Lower leg skin (tissue), 4 donors: ENCODE data around the gene WDR38. TPM values are rescaled to one million over a fixed set of nuclear protein-coding genes. Genes with fewer than 3 reads are reported as not detected.

Source experiments
- DNase-seq, 2 donors: peaks; one replicate each; pipeline ENCODE4 v3.0.0-alpha.2; 2019; ENCODE audit warnings: low spot score in 2 of 2
- H3K4me3 ChIP-seq: fragments of 200-600 bp; sonication (generic); 2 replicates; pipeline ENCODE4 v1.5.1; 2017; ENCODE audit warnings: mild to moderate bottlenecking, low read depth; ENCODE audit not compliant: poor library complexity, severe bottlenecking
- POLR2A ChIP-seq, 2 donors: fragments of 450-650 bp; IDR thresholded peaks; one replicate each; pipeline ENCODE4 v1.6.1; 2016 to 2017; ENCODE audit warnings: antibody characterized with exemption in 2 of 2, mild to moderate bottlenecking in 1 of 2, moderate library complexity in 1 of 2
- WGBS, 2 donors: methylation state at CpG; one replicate each; pipeline ENCODE4 v1.1.5; 2018; 5-methylcytosine and 5-hydroxymethylcytosine counted together
- intact Hi-C: fragments of 100-400 bp; cut with DNase I; formaldehyde crosslinking; loops from one replicate; pipeline ENCODE4 v1.15.0; 2023; ENCODE audit warnings: low total_unique reads
- total RNA-seq, 4 donors: library from RNA; depleted of rRNA; stranded (reverse); fragments of >200 nt; gene quantifications; one replicate each; pipeline ENCODE4 v1.1.0, GENCODE V29; 2016
- TF ChIP-seq, protein P1 (sequence below), 3 donors: fragments of 450-650 bp; IDR thresholded peaks; one replicate each; pipeline ENCODE4 v1.5.1; 2016; ENCODE audit warnings: antibody characterized with exemption in 3 of 3, mild to moderate bottlenecking in 3 of 3, moderate library complexity in 2 of 3

WDR38 gene
- total RNA-seq, 4 donors from 2014 or later, result not detected

- DNase-seq, result no peak
- TF ChIP-seq, protein P1, sequence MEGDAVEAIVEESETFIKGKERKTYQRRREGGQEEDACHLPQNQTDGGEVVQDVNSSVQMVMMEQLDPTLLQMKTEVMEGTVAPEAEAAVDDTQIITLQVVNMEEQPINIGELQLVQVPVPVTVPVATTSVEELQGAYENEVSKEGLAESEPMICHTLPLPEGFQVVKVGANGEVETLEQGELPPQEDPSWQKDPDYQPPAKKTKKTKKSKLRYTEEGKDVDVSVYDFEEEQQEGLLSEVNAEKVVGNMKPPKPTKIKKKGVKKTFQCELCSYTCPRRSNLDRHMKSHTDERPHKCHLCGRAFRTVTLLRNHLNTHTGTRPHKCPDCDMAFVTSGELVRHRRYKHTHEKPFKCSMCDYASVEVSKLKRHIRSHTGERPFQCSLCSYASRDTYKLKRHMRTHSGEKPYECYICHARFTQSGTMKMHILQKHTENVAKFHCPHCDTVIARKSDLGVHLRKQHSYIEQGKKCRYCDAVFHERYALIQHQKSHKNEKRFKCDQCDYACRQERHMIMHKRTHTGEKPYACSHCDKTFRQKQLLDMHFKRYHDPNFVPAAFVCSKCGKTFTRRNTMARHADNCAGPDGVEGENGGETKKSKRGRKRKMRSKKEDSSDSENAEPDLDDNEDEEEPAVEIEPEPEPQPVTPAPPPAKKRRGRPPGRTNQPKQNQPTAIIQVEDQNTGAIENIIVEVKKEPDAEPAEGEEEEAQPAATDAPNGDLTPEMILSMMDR (IDR thresholded peaks at IDR 0.05), result no peak
- TF ChIP-seq POLR2A (IDR thresholded peaks at IDR 0.05), result no peak
- intact Hi-C loops, result no loop called here
- 57 to 65% methylated on average over 9 of the region's 9 CpGs for WGBS, 2 donors
- H3K4me3 ChIP-seq, result no peak overlapping the region
These were observed 27.2 kb downstream of the WDR38 start for GRCh38 chr9:124880501-124880900.

DNA sequence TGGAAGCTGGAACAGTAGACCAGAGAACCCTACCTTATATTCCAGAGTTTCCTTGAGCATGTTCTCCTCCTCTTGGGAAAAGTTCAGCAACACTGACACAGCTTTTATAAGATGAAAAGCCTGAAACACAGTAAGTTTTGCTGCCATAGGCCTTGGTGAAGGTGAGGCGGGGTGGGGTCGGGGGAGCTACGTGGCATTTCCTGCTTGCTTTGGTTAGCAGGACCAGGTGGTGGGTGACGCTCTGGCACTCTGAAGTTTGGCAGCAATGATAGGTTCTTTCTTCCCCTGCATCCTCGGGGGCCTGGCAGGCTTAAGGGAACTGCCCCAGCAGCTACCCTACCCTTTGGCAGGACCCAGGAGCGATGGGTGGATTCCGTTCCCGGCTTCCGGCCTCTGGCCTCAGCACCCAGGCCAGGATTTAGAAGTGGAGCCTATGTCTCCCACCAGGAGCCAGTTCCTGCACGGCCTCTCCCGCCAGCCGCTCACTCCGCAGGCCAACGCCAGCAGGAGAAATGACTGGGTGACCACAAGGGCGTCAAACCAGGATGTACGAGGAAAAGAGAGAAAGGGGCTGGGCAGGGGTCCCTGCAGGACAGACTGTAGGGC lies 28.0 kb downstream of the WDR38 start:
- TF ChIP-seq, protein P1 (IDR thresholded peaks at IDR 0.05), result no peak
- no peak for TF ChIP-seq POLR2A (IDR thresholded peaks at IDR 0.05)
- intact Hi-C loops, result no loop called here
- DNase-seq, result no peak
- 93 to 95% methylated on average over 12 to 16 of the region's 16 CpGs for WGBS, 2 donors
- H3K4me3 ChIP-seq, result no peak overlapping the region

GRCh38 chr9:124882231-124882630 lies 29.0 kb downstream of the WDR38 start:
- DNase-seq, result no peak
- WGBS, 2 donors, result 71 to 82% methylated on average over 9 to 13 of the region's 13 CpGs
- H3K4me3 ChIP-seq, result no peak overlapping the region
- intact Hi-C loops, result no loop called here
- TF ChIP-seq, protein P1 (IDR thresholded peaks at IDR 0.05), result no peak
- no peak for TF ChIP-seq POLR2A (IDR thresholded peaks at IDR 0.05)

DNA sequence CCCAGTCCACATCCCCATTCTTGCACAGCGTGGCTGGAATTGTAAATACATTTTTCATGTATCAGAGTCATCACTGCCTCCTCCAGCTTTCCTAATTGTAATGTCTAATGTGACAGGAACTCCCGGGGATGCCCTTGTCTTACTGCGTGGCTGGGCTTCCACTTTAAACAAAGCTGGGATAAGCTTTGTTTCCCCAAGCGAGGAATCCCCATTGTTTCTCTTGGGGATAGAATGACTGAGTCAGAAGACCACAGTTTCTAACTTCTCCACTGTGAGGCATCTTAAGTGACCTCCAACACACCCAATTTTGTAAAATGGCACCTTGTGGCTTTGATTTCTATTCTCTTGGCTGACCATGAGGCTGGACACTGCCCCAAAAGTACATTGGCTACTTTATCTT lies 31.1 kb downstream of the WDR38 start:
- 76 to 88% methylated on average over 4 of the region's 4 CpGs for whole genome bisulfite sequencing, 2 donors
- H3K4me3 ChIP-seq, result no peak overlapping the region
- no peak for TF ChIP-seq POLR2A (IDR thresholded peaks at IDR 0.05)
- TF ChIP-seq, protein P1 (IDR thresholded peaks at IDR 0.05), result no peak
- no peak for DNase-seq
- intact Hi-C loops, result no loop called here

- H3K4me3 ChIP-seq, result no peak overlapping the region
- no peak for TF ChIP-seq POLR2A (IDR thresholded peaks at IDR 0.05)
- 93 to 99% methylated on average over 4 of the region's 4 CpGs for WGBS, 2 donors
- DNase-seq, result no peak
- intact Hi-C loops, result no loop called here
These were observed 32.3 kb downstream of the WDR38 start for GRCh38 chr9:124885551-124885950.

- DNase-seq, result no peak
- intact Hi-C loops, result no loop called here
- H3K4me3 ChIP-seq, result no peak overlapping the region
- TF ChIP-seq POLR2A (IDR thresholded peaks at IDR 0.05), result no peak
- TF ChIP-seq, protein P1 (IDR thresholded peaks at IDR 0.05), result no peak
- WGBS, 2 donors, result 87 to 88% methylated on average over 10 of the region's 10 CpGs
These were observed 33.2 kb downstream of the WDR38 start for GRCh38 chr9:124886461-124886860.
